ENCODE results near the gene SMIM36.
"Not testable (repeated sequence)": the region's sequence is repeated elsewhere in the genome, so short reads cannot be mapped to it uniquely, and the experiment has no call there.

Gene SMIM36

GRCh38 chr17:55501626-55502025 lies 9.6 kb downstream of the SMIM36 start:
- FAIRE-seq: not testable (repeated sequence)

- no peak for FAIRE-seq
These were observed 11.1 kb downstream of the SMIM36 start for GRCh38 chr17:55500103-55500502.

GRCh38 chr17:55496094-55496881 lies 15.0 kb downstream of the SMIM36 start:
- FAIRE-seq: no peak

GRCh38 chr17:55495239-55495638 lies 16.0 kb downstream of the SMIM36 start:
- no peak for FAIRE-seq

- FAIRE-seq: no peak
These were observed 18.4 kb downstream of the SMIM36 start for GRCh38 chr17:55492781-55493341.

GRCh38 chr17:55490376-55490775 lies 20.9 kb downstream of the SMIM36 start:
- FAIRE-seq: no peak

- no peak for FAIRE-seq
These were observed 23.4 kb downstream of the SMIM36 start for GRCh38 chr17:55487695-55488432.

GRCh38 chr17:55484575-55484974 lies 26.7 kb downstream of the SMIM36 start:
- no peak for FAIRE-seq

- no peak for FAIRE-seq
These were observed 28.5 kb downstream of the SMIM36 start for GRCh38 chr17:55482591-55483389.

GRCh38 chr17:55480631-55481315 lies 30.5 kb downstream of the SMIM36 start:
- FAIRE-seq: no peak

GRCh38 chr17:55479903-55480302 lies 31.3 kb downstream of the SMIM36 start:
- no peak for FAIRE-seq

GRCh38 chr17:55478971-55479370 lies 32.3 kb downstream of the SMIM36 start:
- no peak for FAIRE-seq

GRCh38 chr17:55466671-55467070 lies 44.6 kb downstream of the SMIM36 start:
- FAIRE-seq: no peak

- FAIRE-seq: not testable (repeated sequence)
These were observed 45.5 kb downstream of the SMIM36 start for GRCh38 chr17:55465771-55466170.

GRCh38 chr17:55463600-55463999 lies 47.7 kb downstream of the SMIM36 start:
- FAIRE-seq: no peak

GRCh38 chr17:55462711-55463110 lies 48.5 kb downstream of the SMIM36 start:
- no peak for FAIRE-seq

GRCh38 chr17:55462234-55462633 lies 49.0 kb downstream of the SMIM36 start:
- FAIRE-seq: no peak

- no peak for FAIRE-seq
These were observed 52.3 kb downstream of the SMIM36 start for GRCh38 chr17:55458978-55459377.

GRCh38 chr17:55458287-55458900 lies 52.9 kb downstream of the SMIM36 start:
- no peak for FAIRE-seq

GRCh38 chr17:55456307-55457240 lies 54.7 kb downstream of the SMIM36 start:
- FAIRE-seq: no peak

All from A204.1 (cell line).